Measurements from ENCODE around the gene ZNHIT1.

The ZNHIT1 gene

GRCh38 chr7:101179117-101179516 lies 38.8 kb upstream of the ZNHIT1 start:
- no peak overlapping the region for H3K4me3 ChIP-seq (ENCODE audit: low read depth, low read length)
- no peak for TF ChIP-seq CTCF (IDR thresholded peaks at IDR 0.05; ENCODE audit: borderline replicate concordance, insufficient read depth, low read depth, low read length)

DNA sequence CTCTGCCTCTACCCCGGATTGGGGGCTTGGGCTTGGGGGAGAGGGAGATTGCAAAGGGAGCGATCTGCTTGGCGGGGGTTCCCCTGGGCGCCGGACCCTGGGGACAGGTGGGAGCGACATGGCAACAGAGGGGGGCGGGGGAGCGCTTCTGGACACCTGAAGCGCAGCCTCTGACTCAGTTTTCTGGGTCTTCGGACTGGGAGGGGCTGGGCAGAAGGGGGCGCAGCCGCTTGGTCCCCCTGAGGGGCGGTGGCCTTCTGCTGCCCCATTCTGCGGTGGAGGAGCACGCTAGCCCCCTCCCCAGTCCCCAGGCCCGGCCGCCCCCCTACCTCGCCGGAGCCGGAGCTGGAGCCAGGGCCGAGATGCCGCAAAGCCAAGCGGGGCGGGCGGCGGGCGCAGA lies 38.3 kb upstream of the ZNHIT1 start:
- H3K4me3 ChIP-seq (ENCODE audit: low read depth, low read length), result no peak overlapping the region
- TF ChIP-seq CTCF (IDR thresholded peaks at IDR 0.05; ENCODE audit: borderline replicate concordance, insufficient read depth, low read depth, low read length), result no peak

- H3K4me3 ChIP-seq (ENCODE audit: low read depth, low read length), result no peak within 1 kb of the TSS
Observed at GRCh38 chr7:101180130-101180755, 37.7 kb upstream of the ZNHIT1 start, which contains the start of gene NAT16. NAT16 (minus strand) TSS chr7:101180293; CDS start chr7:101174807, 5,486 bp downstream.

GRCh38 chr7:101185258-101185839 lies 32.6 kb upstream of the ZNHIT1 start:
- no peak overlapping the region for H3K4me3 ChIP-seq (ENCODE audit: low read depth, low read length)
- TF ChIP-seq CTCF (IDR thresholded peaks at IDR 0.05; ENCODE audit: borderline replicate concordance, insufficient read depth, low read depth, low read length), result no peak

More at GRCh38 chr7:101180130-101180755, 37.7 kb upstream of the ZNHIT1 start, which contains the start of gene NAT16:
- no peak for TF ChIP-seq CTCF (IDR thresholded peaks at IDR 0.05; ENCODE audit: borderline replicate concordance, insufficient read depth, low read depth, low read length)

DNA sequence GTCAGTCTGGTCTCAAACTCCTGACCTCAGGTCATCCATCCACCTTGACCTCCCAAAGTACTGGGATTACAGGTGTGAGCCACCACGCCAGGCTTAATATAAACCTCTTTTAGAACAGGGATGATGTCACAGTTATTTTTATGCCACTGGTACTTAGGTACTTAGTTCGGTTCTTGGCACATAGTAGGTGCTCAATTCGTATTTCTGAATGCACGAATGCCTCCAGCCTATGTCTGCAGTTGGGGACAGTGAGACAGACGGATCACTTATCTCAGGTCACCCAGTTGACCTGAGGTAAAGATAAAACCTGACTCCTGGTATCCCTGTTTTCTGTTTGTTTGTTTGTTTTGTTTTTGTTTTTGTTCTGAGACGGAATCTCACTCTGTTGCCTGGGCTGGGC lies 31.8 kb upstream of the ZNHIT1 start:
- H3K4me3 ChIP-seq (ENCODE audit: low read depth, low read length), result no peak overlapping the region
- no peak for TF ChIP-seq CTCF (IDR thresholded peaks at IDR 0.05; ENCODE audit: borderline replicate concordance, insufficient read depth, low read depth, low read length)

- no peak for TF ChIP-seq CTCF (IDR thresholded peaks at IDR 0.05; ENCODE audit: borderline replicate concordance, insufficient read depth, low read depth, low read length)
- no peak overlapping the region for H3K4me3 ChIP-seq (ENCODE audit: low read depth, low read length)
Observed at GRCh38 chr7:101186844-101187428, 31.0 kb upstream of the ZNHIT1 start.

DNA sequence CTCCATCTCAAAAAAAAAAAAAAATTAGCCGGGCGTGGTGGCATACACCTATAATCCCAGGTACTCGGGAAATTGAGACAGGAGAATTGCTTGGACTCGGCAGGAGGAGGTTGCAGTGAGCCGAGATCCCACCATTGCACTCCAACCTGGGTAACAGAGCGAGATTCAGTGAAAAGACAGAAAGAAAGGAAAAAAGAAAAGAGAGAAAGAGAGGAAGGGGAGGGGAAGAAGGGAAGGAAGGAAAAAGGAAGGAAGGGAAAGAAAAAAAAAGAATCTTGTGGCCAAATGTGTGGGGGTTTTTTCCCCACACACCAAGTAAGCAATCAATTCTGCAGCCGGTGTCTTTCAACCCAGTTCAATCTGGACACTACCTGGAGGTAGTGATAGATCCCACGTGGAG lies 28.9 kb upstream of the ZNHIT1 start:
- H3K4me3 ChIP-seq (ENCODE audit: low read depth, low read length), result no peak overlapping the region
- no peak for TF ChIP-seq CTCF (IDR thresholded peaks at IDR 0.05; ENCODE audit: borderline replicate concordance, insufficient read depth, low read depth, low read length)
